Hindlimb muscle (tissue), 1 donor: ENCODE results near the gene FAM193A. TPM values are rescaled to one million over a fixed set of nuclear protein-coding genes. Genes with fewer than 3 reads are reported as not detected.
"Not testable (repeated sequence)": the region's sequence is repeated elsewhere in the genome, so short reads cannot be mapped to it uniquely, and the experiment has no call there.

ENCODE experiments used
- DNase-seq: peaks from one replicate; pipeline ENCODE4 v3.0.0-alpha.2; 2013
- polyA plus RNA-seq: library from polyadenylated mRNA; unstranded; fragments of 120-200 nt; gene quantifications from one replicate; pipeline ENCODE4 v1.2.1, GENCODE V29; 2013; ENCODE audit not compliant: insufficient read length

FAM193A gene
- polyA plus RNA-seq, 1 donor, result 23.6 TPM

GRCh38 chr4:2578106-2578505 is 41.7 kb downstream of the FAM193A start:
- no peak for DNase-seq

- no peak for DNase-seq
These were observed 43.5 kb downstream of the FAM193A start for GRCh38 chr4:2579910-2580309.

GRCh38 chr4:2583092-2583491 is 46.6 kb downstream of the FAM193A start:
- DNase-seq, result no peak

GRCh38 chr4:2583517-2583916 is 47.1 kb downstream of the FAM193A start:
- no peak for DNase-seq

GRCh38 chr4:2586502-2586901 is 50.1 kb downstream of the FAM193A start:
- no peak for DNase-seq

GRCh38 chr4:2587213-2587823 is 50.9 kb downstream of the FAM193A start:
- DNase-seq, result no peak

- no peak for DNase-seq
These were observed 51.8 kb downstream of the FAM193A start for GRCh38 chr4:2588259-2588658.

- no peak for DNase-seq
These were observed 54.7 kb downstream of the FAM193A start for GRCh38 chr4:2591189-2591588.

- not testable (repeated sequence) for DNase-seq
These were observed 55.6 kb downstream of the FAM193A start for GRCh38 chr4:2592014-2592413.

- DNase-seq, result no peak
These were observed 56.1 kb downstream of the FAM193A start for GRCh38 chr4:2592572-2592971.

- no peak for DNase-seq
These were observed 56.6 kb downstream of the FAM193A start for GRCh38 chr4:2593003-2593402.

- DNase-seq, result no peak
These were observed 59.0 kb downstream of the FAM193A start for GRCh38 chr4:2595436-2595835.

GRCh38 chr4:2595952-2596552 is 59.6 kb downstream of the FAM193A start:
- no peak for DNase-seq

GRCh38 chr4:2596611-2597010 is 60.2 kb downstream of the FAM193A start:
- no peak for DNase-seq

- DNase-seq, result peak; percentile 46
These were observed 62.3 kb downstream of the FAM193A start for GRCh38 chr4:2598511-2599303.

GRCh38 chr4:2599304-2599654 is 62.8 kb downstream of the FAM193A start:
- no peak for DNase-seq

- no peak for DNase-seq
These were observed 64.4 kb downstream of the FAM193A start for GRCh38 chr4:2600878-2601277.

- no peak for DNase-seq
These were observed 68.2 kb downstream of the FAM193A start for GRCh38 chr4:2604614-2605013.

GRCh38 chr4:2606960-2607506 is 70.6 kb downstream of the FAM193A start:
- DNase-seq, result no peak

- no peak for DNase-seq
These were observed 71.4 kb downstream of the FAM193A start for GRCh38 chr4:2607822-2608221.

- DNase-seq, result no peak
These were observed 71.8 kb downstream of the FAM193A start for GRCh38 chr4:2608291-2608690.

GRCh38 chr4:2615821-2616220 is 79.4 kb downstream of the FAM193A start:
- DNase-seq, result no peak

- no peak for DNase-seq
These were observed 81.5 kb downstream of the FAM193A start for GRCh38 chr4:2617955-2618354.

- DNase-seq, result not testable (repeated sequence)
These were observed 82.3 kb downstream of the FAM193A start for GRCh38 chr4:2618729-2619128.
